ENCODE results near the gene ISM2.

The ISM2 gene

DNA sequence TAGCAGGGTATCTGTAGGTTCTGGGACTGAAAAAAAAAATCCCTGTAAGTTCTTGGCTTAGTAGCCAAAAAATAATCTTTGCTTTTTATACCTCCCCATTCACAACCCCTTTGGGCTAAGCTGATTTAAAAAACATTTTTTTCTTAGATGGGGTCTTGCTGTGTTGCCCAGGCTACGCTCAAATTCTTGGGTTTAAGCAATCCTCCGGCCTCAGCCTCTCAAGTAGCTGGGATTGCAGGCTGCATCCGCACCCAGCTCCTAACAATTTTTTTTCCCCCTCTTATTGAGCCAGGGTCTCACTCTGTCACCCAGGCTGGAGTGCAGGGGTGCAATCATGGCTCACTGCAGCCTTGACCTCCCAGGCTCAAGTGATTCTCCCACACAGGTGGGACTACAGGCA lies 9.1 kb upstream of the ISM2 start:
- no peak for DNase-seq

DNA sequence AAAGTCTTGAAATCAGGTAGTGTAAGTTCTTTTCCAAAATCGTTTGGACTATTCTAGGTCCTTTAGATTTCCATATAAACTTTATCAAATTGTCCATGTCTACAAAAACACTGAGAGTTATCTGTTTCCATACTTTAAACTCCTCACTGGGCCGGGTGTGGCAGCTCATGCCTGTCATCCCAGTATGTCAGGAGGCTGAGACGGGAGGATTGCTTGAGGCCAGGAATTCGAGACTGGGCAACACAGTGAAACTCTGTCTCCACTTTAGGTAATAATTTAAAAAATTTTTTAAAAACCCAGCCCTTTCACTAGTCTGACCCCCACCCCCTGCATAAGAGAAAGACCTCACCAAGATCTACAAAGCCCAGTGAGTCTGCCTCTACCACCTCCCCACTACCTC lies 6.4 kb upstream of the ISM2 start:
- no peak for DNase-seq

DNA sequence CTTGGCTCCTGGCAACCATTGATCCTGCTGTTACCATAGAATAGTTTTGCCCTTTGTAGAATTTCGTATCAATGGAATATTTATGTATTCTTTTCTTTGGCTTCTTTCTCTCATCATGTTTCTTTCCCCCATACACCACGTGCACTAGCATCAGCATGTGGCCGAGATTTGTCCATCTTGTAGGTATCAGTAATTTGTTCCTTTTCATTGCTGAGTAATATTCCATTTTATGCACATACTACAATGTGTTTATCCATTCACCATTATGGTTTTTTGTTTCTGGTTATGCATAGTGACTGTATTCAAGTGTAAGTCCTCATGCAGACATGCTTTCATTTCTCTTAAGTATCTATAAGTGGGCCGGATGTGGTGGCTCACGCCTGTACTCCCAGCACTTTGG lies 4.5 kb upstream of the ISM2 start:
- no peak for DNase-seq

DNA sequence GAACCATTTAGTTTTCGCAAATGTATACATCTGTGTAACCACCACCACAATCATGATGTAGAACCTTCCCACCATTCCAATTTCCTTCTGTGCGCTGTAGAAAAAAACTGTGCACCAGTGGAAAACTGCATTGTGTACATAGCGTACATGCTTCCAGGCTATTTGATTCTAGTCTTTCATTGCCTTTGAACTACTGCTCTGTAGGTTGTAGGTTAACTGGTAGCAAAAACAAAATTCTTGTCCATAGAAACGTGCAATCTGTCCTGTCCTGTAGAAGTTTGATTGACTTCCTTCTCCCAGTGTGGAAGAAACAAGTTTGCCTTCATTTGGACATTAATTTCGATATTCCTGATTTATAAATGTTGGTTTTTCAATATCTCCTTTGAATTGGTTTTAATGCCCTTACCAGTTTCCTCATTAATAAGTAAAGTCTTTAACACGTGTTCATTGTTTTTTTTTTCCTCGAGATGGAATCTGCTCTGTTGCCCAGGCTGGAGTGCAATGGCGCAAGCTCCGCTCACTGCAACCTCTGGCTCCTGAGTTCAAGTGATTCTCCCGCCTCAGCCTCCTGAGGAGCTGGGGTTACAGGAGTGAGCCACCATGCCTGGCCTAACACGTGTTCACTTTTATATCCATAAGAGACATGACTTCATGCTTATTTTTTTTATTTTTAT lies 3.6 kb upstream of the ISM2 start:
- DNase-seq = no peak

DNA sequence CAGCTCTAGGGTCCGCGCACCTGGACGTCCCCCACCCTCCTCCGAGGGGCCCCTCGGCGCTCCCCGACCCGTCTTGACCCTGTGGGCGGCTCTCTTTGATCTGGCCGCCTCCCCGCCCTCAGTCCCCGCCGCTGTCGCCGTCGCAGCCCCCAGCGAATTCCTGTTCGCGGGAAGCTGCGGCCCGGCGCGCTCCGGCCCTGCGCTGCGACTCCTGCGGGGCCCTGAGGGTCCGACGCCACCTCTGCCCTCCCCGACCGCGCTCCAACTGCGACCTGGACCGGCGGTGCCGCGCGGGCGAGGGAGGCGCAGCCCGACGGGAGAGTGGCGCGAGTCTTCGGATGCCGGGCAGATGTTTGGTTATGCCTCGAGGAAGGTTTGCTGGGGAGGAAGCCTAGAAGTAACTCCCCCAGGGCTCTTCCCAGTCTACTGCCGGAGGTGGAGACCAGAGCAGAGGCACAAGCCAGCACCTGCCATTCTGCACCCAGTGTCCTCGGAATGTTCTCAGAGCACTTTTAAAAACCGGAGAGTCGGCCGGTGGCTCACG lies 440 bp upstream of the ISM2 start:
- no peak for DNase-seq

DNA sequence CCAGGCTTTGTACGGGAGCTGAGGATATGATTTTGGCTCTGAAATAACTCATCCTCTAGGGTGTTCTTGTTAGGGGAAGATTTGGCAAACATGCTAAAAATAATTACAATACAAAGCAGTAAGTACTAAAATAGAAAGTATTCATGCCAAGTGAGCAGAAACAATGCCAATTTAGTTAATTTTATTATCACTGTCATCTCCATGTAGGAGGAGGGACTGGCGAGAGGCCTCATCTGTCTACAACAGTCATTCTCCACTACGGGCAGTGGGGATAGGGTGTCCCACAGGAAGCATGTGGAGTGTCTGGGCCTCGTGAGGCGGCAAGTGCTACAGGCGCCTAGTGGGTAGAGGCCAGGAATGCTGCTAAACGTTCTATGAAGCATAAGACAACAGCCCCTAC lies 3.3 kb downstream of the ISM2 start:
- no peak for DNase-seq

DNA sequence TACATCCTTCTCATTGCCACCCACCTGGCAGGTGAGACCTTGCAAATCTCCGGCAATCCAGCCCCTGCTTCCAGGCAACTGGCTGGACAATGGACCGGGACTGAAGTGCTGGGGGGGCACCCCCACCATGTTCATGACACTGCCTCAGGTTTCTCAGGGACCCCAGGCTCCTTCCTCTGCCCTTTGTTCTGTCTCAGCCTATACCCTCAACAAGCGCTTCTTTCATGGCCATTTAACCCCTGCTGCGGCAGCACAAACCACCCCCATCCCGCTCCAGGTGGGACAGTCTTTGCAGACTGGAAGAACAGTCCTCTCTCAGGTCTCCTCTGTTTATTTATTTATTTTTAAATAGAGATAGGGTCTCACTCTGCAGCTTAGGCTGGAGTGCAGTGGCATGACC lies 7.6 kb downstream of the ISM2 start:
- DNase-seq = no peak

DNA sequence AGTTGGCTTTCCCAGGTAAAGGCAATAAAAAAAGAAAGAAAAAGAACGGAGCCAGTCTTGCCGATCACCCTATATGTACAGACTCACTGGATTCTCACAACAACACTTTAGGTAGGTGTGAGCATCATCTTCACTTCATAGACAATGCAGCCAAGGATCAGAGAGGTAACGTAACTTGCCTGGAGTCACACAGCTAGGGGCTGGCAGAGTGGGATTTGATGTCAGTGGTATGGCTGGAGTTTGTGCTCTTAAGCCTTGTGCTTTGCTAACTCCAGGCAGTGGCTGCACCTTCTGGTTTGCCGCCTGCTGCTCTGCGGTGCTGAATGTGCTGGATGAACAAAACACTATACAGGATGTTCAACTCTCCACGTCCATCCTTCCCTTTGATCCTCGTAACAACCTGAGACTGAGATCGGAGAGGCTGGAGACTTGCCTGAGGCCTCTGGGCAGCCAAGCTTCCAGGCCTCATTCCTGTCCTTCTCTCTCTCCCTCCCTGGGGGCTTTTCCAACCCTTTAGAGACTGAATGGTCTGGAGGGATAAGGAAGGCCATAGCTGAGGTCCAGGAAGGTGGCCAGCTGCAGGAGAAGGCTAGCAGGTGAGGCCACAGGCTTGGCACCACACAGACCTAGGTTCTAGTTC lies 8.1 kb downstream of the ISM2 start:
- DNase-seq = no peak

DNA sequence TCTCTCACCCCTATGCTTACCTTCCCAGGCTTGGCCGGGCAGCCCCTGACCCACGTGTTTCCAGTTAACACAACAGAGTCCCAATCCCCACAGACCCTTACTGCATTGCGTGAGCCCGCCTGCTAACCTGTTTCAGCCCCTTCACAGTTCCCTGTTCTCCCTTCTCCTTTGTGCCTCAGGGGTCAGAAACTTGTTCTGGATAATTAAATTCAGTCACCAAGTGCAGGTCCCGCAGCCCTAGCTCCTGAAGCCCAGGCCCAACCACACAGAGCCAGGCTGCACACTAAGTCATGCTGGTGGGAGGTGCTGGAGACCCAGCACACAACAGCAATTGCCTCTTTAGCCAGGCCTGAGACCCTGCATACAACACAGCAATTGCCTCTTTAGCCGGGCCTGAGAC lies 9.6 kb downstream of the ISM2 start:
- DNase-seq = no peak

DNA sequence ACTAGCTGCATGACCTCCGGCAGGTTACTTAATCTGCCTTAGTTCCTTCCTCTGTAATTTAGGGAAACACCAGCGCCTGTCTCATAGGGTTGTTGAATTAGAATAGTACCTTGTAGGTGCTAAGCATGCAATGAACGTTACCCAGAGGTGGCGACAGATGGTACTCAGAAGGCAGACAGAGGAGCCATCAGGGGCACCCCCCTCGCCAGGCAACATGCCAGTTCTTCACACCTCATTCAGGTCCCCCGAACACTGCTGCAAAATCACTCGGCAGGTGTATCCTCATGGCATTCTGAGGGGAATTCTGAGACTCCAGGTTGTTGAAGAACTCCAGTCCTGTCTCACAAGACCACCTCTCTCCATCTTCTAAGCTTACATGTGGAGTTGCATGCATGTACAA lies 10.1 kb downstream of the ISM2 start:
- no peak for DNase-seq

DNA sequence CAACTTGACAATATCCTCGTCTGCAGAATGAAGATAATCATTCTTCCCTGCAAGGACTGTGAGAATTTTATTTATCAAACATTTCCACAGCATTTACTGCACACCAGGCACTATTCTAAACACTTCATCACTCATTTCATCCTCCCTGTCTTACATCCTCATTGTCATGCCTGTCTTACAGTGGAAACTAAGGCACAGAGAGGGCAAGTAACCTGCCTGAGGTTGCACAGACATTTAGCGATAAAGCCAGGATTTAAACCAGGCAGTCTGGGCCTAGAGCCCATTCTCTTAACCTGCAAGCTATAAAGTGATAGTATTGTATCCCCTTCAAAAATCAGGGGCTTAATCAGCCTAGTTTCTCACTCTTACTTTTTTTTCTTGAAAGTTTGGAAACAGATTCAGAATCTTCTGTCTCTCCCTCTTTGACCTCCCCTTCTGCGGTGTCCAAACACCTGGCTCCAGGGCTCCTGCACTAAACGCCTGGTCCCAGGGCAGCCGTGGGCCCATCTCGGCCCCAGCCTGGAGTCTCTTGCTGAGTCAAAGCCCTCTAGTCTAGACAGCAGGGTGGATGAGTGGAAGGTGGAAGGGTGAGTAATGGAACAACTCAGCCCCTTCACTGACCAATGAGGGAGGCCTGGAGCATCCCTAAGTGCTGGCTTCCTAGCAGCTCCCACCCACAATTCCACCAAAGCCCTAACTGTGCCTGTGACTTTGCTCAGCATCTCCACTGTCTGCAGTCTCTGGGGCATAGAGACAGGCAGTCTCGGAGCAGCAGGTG lies 12.5 kb downstream of the ISM2 start:
- DNase-seq = no peak

DNA sequence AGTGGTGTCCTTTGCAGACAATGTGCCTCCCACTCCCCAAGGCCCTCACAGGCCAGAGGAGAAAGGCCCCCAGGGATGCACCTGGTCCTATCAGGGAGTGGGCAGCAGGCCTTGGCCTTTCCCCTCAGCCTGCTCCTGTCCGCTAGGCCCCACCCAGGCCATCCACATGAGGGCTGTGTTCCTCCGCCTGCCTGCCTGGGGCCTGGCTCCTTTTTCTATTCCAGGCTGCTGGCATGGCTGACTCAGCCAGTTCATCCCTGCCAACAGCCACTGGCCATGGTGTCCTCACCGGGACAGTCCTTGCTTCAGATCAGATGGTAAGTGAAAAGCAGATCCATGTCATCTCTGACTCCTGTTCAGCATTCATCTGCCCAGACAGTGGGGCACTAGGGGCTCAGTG lies 13.4 kb downstream of the ISM2 start:
- DNase-seq = no peak

DNA sequence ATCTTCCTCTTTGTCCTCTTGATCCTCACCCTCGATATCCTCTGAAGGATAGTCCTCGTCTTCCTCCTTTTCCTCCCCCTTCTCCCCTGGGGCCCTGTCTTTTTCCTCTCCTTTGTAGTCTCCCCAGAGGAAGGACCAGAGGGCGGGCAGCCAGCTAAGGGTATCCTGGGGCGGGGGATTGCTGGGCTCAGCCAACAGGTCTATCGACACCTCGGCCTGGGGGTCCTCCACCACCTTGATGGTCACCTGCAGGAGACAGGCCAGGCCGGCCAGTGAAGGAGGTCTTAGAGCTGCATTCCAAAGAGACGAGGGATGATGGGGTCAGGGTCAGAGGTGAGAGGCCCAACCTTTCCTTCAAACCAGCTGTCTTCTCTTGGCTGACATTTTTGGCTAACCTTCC lies 16.2 kb downstream of the ISM2 start:
- no peak for DNase-seq

DNA sequence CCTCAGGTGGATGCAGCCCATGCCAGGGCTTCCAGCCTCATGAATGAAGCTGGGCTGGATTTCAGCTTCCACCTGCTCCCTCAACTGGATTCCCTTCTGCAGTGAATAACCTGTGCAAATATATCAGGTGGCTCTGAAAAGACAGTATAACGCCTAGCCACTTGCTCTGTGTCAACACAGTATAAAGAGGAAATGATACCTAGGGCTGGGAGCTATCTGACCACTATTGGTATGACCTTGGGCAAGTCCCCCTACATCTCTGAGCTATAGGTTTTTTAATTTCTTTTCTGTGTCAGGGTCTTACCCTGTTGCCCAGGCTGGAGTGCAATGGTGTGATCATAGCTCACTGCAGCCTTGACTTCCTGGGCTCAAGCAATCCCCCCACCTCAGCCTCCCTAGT lies 19.8 kb downstream of the ISM2 start:
- DNase-seq = no peak

DNA sequence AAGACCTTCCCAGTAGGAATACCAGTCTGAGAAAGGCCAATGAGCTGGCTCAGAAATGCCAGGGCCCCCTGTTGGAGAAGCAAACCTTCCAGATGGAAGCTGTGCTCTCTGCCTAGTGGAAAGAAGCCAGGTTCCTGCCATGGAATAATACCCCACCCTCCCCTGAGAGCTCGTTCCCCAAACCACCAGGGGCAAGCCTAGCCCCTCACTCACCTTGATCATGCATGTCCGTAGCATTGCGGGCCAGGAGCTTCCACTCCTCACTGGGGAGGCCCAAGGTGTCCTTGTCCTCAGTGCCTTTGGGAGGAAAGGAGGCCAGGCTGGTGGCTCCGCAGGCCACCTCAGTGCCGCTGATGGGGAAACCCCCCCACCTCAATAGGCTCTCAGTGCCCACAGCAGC lies 20.6 kb downstream of the ISM2 start:
- no peak for DNase-seq

DNA sequence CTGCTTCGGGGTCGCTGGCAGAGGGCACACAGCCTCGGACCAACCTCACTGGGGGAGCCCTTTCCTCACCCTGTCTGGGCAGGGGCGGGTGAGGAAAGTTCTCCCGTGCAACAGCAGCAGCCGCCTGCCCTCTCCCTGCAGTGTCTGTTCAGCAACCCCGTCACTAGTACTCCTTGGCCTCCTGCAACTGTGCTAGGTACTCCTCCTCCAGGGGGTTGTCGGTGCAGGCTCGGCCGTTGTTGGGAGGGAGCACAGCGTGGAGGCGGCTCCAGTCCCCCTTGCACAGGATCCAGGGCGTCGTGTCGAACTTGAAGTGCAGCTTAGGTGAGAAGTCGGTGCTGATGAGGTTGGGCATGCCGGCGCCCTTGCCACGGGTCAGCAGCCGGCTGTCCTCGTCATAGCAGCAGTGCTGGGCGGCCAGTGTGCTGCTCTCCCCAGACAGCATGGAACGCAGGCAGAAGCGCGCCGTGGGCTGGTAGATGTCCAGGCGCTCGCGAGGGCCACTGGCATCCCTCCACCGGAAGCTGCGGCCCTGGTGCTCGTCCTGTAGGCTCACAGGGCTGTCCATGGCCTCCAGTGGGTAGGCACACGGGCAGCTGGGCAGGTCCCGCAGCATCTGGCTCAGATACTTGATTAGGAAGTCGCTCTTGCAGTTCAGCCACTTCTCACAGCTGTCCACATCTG lies 23.0 kb downstream of the ISM2 start:
- no peak for DNase-seq

DNA sequence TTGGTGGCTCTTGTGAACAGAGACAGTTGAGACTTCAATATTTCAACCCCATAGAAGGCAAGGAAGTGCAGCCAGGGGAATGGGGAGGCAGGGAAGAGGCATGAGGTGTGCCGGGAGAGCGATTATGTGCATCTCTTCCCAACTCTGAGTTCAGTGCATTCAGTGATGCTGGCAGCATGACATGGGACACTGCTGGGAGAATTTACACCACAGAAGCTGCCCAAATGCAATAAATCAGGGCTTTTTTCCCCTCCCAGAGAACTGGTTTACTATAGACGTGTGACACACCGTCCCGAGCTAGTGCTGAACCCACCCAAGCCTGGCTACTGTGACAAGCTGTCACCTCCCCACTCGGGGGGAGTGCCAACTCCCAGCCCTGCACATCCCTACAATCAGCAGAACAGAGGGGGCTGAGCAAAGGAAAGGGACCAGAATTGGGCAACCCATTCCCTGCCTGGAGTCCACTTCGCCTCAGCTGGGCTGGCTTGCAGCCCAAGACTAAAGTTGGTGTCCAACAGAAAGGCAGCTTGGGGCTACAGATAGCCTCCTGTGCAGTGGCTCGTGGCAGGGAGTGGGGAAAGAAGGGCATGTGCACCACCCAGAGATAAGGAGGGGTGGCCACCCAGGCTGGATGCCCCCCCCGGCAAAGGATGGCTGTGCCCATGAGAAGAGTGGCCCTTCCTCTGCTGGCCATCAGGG lies 24.0 kb downstream of the ISM2 start:
- DNase-seq = no peak

DNA sequence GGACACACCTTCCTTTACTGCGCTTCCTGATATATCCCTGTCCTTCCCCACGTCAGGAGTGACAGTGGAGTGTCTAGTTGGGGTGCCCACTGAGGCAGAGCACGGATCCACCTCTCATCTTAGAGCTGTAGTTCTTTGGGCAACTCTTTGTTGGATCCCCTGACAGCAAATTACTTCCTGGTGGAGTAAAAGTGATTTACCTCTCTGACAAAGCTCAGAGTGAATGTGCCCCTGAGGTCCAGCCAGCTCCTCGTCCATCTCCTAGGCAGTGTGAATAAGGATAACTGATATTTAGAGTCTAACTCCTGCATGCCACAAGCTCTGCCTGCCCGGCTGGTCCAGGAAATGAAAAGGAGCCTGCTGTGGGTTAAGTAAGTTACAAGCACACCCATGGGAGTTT lies 24.7 kb downstream of the ISM2 start:
- no peak for DNase-seq

DNA sequence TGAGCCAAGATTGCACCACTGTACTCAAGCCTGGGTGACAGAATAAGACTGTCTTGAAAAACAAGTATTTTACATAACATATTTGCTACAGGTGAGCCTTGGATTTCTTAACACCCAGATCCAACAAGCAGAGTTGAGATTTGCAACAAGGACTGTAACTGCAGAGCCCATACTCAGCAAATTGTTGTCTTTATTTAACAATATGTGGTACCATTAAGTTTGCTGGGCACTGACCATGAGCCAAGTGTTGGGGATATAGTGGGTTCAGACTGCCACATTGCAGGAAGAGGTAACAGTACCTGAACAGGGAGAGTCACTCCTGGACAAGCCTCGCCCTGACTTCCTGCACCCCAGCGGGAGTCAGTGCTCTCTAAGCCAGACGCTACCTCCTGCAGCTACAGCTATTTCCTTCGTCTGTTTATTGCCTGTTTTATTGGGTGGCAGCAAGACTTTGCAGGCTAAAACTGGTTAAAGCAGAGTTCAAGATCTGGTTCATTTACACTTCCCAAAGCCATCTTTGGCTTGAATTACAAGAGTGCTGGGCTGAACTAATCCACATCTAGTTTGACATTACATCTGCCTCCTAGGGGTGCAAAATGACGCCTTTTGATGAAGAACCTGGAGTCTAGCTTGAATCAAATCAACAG lies 28.3 kb downstream of the ISM2 start:
- no peak for DNase-seq

DNA sequence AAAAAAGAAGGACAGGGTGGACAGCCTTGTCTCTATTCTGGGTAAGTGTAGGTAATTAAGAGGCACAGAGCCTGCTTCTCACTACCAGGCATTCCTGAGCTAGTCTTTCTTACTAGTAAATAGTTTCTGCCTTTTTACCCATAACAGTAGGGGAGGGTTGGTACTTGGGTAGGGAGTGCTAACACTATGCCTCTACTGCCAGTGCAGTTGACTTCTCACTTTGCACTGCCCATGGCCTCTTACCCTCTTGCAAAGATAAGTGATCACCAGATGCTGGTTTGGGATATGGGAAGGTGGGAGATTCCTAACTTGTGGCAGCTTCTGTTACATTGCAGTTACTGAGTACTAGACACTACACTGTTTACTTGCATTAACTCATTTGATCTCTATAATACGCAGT lies 29.1 kb downstream of the ISM2 start:
- no peak for DNase-seq

DNA sequence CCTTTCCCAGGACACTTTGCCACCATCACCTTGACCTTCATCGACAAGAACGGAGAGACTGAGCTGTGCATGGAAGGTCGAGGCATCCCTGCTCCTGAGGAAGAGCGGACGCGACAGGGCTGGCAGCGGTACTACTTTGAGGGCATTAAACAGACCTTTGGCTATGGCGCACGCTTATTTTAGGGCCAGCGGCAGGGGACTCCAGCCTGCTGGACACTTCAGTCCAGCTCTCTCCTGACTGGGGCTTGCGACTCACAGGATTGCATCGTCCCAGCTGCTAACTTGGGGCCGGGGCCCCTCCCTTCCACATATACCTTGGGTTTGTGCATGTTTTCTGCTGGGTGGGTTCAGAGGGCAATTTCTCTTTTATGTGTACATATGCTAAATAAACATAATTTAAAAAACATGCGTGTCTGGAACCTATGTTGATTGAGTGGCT lies 29.5 kb downstream of the ISM2 start:
- DNase-seq = no peak

DNA sequence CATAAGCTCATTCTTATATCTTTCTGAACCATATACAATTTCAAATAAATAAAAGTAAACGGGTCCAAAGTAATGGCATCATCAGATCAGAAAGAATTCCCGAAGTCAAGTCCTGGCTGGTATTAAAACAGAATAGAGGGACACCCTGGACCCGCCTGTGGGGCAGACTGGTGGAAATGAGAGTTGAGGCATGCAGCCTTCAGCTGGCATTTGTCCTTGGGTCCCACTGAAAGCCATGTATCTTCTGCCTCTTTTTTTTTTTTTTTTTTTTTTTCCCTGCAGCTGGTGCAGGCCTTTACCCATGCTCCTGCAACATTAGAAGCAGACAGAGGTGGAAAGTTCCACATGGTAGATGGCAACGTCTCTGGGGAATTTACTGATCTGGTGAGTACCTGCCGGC lies 30.8 kb downstream of the ISM2 start:
- DNase-seq = no peak
